ENCODE data around the gene SLC7A6.
A peak's percentile ranks its signal among the peaks of the same experiment; 100 is the strongest.

The SLC7A6 gene

DNA sequence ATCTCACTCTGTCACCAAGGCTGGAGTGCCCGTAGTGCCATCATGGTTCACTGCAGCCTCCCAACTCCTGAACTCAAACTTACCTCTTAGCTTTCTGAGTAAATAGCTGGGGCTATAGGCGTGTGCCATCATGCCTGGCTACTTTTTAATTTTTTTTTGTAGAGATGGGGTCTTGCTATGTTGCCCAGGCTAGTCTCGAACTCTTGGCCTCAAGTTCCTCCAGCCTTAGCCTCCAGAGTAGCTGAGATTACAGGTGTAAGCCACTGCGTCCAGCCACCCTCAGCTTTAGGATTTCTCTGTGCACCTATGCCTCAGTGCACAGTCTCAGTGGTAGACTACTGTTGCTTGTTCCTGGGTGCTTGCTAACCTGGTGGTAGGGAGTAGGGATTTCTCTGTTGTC, 5.5 kb downstream of the SLC7A6 start:
- H3K9ac ChIP-seq (ENCODE audit: low read depth, low read length), result 0 out of 2 replicates have a peak overlapping the region, but pooled peaks have one; percentile 1
- H3K4me2 ChIP-seq (ENCODE audit: insufficient read depth, low read length), result no peak overlapping the region
- H3K36me3 ChIP-seq (ENCODE audit: insufficient read depth, low read length), result peaks cover 68% of the 10 kb centered on the region
- H3K4me3 ChIP-seq (ENCODE audit: low read depth in 1 of 2, low read length in 2 of 2), result no peak overlapping the region
- DNase-seq, result no peak
- no peak overlapping the region; the same call in 1 of the 2 replicates for H3K27ac ChIP-seq (ENCODE audit: low read length)
- H4K20me1 ChIP-seq (ENCODE audit: insufficient read depth, low read length), result peaks cover 54% of the 10 kb centered on the region
- H3K79me2 ChIP-seq (ENCODE audit: insufficient read depth, low read length), result peaks cover 100% of the 10 kb centered on the region
- TF ChIP-seq, protein P1, sequence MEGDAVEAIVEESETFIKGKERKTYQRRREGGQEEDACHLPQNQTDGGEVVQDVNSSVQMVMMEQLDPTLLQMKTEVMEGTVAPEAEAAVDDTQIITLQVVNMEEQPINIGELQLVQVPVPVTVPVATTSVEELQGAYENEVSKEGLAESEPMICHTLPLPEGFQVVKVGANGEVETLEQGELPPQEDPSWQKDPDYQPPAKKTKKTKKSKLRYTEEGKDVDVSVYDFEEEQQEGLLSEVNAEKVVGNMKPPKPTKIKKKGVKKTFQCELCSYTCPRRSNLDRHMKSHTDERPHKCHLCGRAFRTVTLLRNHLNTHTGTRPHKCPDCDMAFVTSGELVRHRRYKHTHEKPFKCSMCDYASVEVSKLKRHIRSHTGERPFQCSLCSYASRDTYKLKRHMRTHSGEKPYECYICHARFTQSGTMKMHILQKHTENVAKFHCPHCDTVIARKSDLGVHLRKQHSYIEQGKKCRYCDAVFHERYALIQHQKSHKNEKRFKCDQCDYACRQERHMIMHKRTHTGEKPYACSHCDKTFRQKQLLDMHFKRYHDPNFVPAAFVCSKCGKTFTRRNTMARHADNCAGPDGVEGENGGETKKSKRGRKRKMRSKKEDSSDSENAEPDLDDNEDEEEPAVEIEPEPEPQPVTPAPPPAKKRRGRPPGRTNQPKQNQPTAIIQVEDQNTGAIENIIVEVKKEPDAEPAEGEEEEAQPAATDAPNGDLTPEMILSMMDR (IDR thresholded peaks at IDR 0.05; ENCODE audit: borderline replicate concordance, extremely low read depth, low read length, poor library complexity, severe bottlenecking), result no peak
- TF ChIP-seq EZH2 (IDR thresholded peaks at IDR 0.05; ENCODE audit: borderline replicate concordance, low read depth, low read length, severe bottlenecking), result no peak
- H3K4me1 ChIP-seq (ENCODE audit: insufficient read depth, low read length), result peaks cover 78% of the 10 kb centered on the region
- no peaks in the 10 kb centered on the region for H3K27me3 ChIP-seq (ENCODE audit: insufficient read depth, low read length, poor library complexity)
- no peak for ATAC-seq (ENCODE audit: insufficient read depth, low read depth)
- no peak overlapping the region for H2AFZ ChIP-seq (ENCODE audit: low read depth, low read length)
- H3K9me3 ChIP-seq (ENCODE audit: insufficient read depth, low read length, severe bottlenecking), result no peaks in the 10 kb centered on the region

DNA sequence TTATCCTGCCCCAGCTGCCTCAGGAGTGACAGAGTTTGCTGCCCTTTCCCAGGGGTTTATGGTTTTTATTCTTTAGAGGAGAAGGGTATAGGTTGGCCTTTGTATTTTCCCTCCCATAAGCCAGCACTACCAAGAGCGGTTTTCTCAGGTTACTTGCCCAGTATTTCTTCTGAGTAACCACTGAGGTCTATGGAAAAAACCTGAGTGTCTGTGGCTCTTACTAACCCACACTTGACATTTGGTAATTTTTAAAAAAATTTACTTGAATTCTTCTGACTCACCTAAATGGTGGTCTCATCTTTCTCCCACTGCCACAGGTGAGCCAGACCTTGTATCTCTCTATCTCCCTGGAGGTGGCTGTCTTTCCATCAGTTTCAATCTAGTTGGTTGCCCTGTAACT, 6.0 kb downstream of the SLC7A6 start:
- H2AFZ ChIP-seq (ENCODE audit: low read depth, low read length), result no peak overlapping the region
- peaks cover 81% of the 10 kb centered on the region for H3K4me1 ChIP-seq (ENCODE audit: insufficient read depth, low read length)
- ATAC-seq (ENCODE audit: insufficient read depth, low read depth), result no peak
- no peak overlapping the region for H3K4me3 ChIP-seq (ENCODE audit: low read depth in 1 of 2, low read length in 2 of 2)
- H3K36me3 ChIP-seq (ENCODE audit: insufficient read depth, low read length), result peaks cover 70% of the 10 kb centered on the region
- peaks cover 97% of the 10 kb centered on the region for H3K79me2 ChIP-seq (ENCODE audit: insufficient read depth, low read length)
- no peaks in the 10 kb centered on the region for H3K9me3 ChIP-seq (ENCODE audit: insufficient read depth, low read length, severe bottlenecking)
- DNase-seq, result no peak
- no peaks in the 10 kb centered on the region for H3K27me3 ChIP-seq (ENCODE audit: insufficient read depth, low read length, poor library complexity)
- TF ChIP-seq EZH2 (IDR thresholded peaks at IDR 0.05; ENCODE audit: borderline replicate concordance, low read depth, low read length, severe bottlenecking), result no peak
- TF ChIP-seq, protein P1 (IDR thresholded peaks at IDR 0.05; ENCODE audit: borderline replicate concordance, extremely low read depth, low read length, poor library complexity, severe bottlenecking), result no peak
- no peak overlapping the region for H3K4me2 ChIP-seq (ENCODE audit: insufficient read depth, low read length)
- no peak overlapping the region; the same call in 1 of the 2 replicates for H3K27ac ChIP-seq (ENCODE audit: low read length)
- H4K20me1 ChIP-seq (ENCODE audit: insufficient read depth, low read length), result peaks cover 57% of the 10 kb centered on the region
- H3K9ac ChIP-seq (ENCODE audit: low read depth, low read length), result 0 out of 2 replicates have a peak overlapping the region, but pooled peaks have one; percentile 1

DNA sequence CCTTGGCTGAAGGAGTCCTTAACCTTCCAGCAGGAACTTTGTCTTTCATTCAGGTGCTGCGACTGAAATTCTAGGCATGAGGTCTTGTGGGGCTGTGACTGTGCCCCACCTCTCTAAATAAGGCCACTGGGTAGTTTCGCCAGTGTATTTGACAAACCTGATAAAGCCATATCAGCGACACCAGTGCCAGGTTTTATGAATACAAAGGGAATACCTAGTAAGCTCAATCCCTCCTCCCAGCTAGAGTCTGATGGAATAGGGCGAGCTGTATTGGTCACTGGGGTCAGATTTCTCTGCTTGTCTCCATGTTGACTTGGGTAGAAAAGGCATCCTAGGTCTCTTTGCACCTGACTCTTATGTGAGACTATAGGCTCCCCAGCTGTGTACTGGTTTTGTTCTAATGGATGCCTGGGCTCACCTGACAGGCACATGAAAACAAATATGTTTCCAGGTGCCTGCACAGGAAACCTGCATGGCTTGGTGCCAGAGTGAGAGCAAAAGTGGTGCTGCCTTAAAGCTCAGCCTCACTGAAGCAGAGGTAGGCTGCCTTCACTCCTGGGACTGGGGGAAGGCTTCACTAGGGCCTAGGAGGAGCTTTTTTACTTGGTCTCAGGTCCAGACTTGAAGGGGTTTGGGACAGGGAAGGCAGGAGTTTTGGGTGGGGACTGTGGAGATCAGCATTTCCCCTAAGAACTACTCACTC, 8.3 kb downstream of the SLC7A6 start:
- H3K4me2 ChIP-seq (ENCODE audit: insufficient read depth, low read length), result peak overlapping the region; percentile 17; the same call in 1 of the 2 replicates
- DNase-seq, result no peak
- no peak for ATAC-seq (ENCODE audit: insufficient read depth, low read depth)
- peak overlapping the region; percentile 52 for H3K27ac ChIP-seq (ENCODE audit: low read length)
- H3K9ac ChIP-seq (ENCODE audit: low read depth, low read length), result 0 out of 2 replicates have a peak overlapping the region, but pooled peaks have one; percentile 12
- peaks cover 77% of the 10 kb centered on the region for H3K4me1 ChIP-seq (ENCODE audit: insufficient read depth, low read length)
- H3K9me3 ChIP-seq (ENCODE audit: insufficient read depth, low read length, severe bottlenecking), result no peaks in the 10 kb centered on the region
- H4K20me1 ChIP-seq (ENCODE audit: insufficient read depth, low read length), result peaks cover 60% of the 10 kb centered on the region
- H3K79me2 ChIP-seq (ENCODE audit: insufficient read depth, low read length), result peaks cover 89% of the 10 kb centered on the region
- no peak overlapping the region for H3K4me3 ChIP-seq (ENCODE audit: low read depth in 1 of 2, low read length in 2 of 2)
- H3K36me3 ChIP-seq (ENCODE audit: insufficient read depth, low read length), result peaks cover 69% of the 10 kb centered on the region
- TF ChIP-seq EZH2 (IDR thresholded peaks at IDR 0.05; ENCODE audit: borderline replicate concordance, low read depth, low read length, severe bottlenecking), result no peak
- TF ChIP-seq, protein P1 (IDR thresholded peaks at IDR 0.05; ENCODE audit: borderline replicate concordance, extremely low read depth, low read length, poor library complexity, severe bottlenecking), result no peak
- H2AFZ ChIP-seq (ENCODE audit: low read depth, low read length), result no peak overlapping the region
- H3K27me3 ChIP-seq (ENCODE audit: insufficient read depth, low read length, poor library complexity), result no peaks in the 10 kb centered on the region

Measured in DND-41 (cell line).